HPDE6-E6E7 (cell line): Measurements from ENCODE around the gene ZNF750.

ENCODE experiments used
- DNase-seq: peaks from one replicate; pipeline ENCODE4 v3.0.0; 2011; ENCODE audit warnings: missing footprints; ENCODE audit errors: extremely low spot score

The ZNF750 gene

DNA sequence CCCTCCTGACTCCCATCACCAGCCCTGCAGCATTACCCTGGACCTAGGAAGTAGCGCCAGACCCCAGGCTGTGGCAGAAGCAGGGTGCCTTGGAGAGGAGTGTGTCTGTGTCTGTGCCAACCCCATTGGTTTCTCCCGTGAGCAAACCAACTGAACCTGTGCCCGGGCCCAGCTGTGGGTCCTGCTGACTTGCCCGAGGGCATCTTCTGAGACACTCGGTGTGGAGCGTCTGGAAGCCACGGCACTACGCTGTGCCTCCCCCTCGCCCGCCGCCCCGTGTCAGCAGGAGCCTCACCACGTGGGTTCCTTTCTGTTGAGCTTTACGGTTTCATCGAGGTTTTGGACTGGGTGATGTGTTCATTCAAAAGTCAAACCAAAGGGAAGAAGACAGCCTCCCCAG is 27.8 kb downstream of the ZNF750 start:
- no peak for DNase-seq

DNA sequence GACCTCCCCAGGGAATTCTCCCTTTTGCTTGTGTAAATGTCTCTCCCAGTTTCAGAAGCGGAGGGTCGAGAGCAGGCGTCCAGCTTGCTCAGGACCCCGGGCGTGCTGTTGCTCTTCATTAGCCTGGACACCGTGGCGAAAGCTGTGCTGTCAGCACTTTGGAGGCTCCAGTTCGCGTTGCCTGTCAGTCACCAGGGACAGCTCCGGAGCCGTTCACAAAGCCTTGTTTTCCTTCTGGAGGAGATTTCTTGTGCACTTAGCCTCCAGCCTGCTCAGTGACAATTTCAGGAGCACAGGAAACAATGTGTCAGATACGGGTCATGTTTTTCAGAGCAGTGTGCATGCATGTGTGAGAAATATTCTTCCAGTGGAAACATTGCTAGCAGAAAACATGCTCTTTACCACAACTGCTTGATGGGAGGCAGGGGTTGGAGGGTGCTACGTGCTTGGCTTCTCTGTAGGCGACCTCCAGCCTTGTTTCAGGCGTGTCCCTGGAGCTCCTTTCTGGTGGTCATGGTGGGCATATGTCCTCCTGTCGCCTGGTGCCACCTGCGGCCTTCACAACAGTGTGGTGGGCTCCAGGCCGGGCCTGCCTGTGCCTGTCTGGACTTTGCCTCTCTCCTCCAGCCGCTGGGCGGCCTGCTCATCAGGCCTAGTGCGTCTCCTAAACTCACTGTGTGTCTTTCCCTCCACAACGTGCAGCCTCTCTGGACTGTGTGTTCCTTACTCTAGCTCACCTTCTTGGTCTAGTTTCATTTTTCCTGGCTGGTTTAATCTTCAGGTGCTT is 29.0 kb downstream of the ZNF750 start:
- no peak for DNase-seq

DNA sequence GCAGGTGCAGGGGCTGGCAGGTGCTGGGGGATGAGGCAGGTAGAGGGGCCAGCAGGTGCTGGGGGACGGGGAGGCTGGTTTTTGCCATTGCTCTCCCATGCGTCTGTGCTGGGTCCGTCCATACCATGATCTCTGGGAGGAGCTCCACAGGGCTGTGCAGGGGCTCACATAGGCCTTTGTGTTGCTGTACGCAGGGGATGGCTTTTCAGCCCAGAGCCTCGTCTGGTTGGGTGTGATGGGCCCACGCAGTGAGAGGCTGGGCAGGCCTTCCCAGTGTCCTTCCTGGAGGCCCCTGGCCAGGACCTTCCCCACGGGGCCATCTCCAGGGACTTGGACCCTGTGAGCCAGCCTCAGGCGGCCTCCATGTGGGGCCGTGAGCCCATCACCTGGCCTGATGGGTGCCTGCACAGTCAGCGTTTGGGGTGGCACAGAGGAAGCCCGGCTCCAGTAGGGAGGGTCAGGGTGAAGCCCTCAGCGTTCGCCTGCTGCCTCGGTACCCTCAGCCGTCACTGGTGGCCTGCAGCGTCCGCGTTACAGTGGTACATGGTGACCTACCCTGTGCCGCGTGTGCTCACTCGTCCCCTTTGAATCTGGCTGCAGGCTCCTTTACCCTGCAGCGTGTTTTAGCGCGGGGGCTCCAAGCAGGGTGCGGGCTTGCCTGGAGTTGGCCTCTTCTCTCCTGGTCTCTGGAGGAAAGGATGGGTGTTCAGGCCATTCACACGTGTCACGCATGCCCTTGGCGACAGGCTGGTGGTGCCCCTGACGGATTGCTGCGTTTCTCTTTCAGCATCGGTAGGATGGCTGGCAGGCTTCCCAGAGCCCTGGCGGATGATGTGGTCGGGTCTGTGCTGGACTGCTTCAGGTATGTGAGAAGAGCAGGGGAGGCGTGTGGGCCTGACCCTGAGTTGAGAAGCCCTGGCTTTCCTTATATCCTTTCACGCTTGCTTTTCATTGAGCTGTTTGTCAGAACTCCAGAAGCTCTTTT is 30.6 kb downstream of the ZNF750 start:
- no peak for DNase-seq

DNA sequence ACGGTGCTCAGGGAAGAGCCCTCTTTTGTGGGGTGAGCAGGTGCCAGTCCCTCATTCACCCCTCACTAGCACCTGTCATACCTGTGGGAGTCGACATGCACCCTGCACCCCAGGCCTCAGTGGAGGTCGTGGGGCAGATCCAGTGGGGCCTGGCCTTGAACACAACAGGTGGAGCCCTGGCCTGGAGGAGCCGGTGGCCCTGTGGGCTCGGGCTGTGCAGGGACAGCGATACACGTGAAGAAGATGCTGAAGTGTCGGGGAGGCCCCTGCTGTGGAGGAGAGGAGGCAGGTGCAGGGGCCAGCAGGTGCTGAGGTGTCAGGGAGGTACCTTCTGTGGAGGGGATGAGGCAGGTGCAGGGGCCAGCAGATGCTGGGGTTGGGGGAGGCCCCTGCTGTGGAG is 31.8 kb downstream of the ZNF750 start:
- no peak for DNase-seq

DNA sequence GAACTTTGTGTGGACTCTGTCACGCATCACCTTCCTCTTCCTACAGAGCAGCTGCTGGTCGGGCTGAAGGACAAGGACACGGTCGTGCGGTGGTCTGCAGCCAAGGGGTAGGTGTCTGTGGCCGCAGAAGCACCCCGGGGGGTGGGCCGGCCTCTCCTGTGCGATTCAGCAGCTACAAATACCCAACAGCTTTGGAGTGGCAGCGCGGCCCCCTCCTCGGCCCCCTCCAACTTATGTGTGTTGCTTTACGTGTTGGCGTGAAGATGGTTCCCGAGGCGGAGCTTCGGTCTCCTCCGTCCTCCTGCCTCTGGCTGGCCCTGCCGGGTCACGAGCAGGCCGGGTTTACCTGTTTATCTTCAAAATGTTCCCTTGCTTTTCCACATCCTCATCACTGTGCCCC is 32.3 kb downstream of the ZNF750 start:
- DNase-seq = no peak

DNA sequence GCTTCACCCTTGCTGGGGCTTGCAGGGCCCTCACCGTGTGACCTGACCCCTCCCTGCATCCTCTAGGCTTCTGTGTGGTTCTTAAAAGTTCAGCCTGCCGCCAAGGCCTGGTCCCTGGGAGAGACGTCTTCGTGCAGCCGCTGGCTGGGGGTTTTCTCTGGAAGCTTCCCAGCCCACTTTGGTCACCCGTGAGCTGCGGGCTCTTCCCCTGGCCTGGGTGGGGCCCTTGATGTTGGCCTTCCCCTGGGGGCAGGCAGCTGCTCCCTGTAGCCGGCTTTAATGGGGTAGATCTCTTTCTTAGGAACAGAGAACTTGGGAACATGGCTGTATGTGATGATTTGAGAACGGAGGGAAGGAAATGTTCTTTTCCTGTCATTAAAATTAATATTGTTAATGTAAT is 32.7 kb downstream of the ZNF750 start:
- DNase-seq = no peak

DNA sequence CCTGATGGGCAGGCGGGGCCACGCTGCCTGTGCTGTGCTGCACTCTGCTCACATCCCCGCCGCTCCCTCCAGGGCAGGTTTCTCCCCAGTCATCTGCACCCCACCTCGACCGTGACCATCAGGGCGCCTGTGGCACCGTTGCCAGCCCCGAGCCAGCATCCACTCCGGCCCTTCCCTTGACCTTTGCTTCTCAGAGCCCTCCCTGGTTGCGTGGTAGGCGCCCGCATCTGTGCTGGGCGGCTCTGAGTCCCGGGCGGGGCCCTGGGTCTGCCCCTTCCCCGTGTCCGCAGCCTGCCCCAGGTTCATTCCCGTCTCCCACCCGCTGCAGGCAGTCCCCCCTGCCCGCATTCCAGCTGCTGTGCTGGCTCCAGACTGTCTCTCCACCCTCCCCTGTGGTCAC is 33.2 kb downstream of the ZNF750 start:
- DNase-seq = no peak

DNA sequence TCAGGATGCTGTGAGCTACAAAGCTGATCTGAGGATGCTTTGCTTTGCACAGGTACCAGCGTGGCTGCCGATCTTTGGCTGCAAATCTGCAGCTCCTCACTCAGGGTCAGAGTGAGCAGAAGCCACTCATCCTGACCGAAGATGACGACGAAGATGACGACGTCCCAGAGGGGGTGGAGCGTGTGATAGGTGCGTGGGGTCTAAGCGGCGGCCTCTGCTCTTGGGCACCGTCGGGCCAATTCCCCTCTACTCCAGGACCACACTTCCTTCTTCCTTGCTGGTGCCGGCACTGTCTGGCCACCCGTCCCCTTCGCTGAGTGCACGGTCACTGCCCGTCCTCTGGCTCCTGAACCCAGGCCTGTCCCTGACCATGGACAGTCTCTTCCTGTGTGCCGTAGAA is 34.0 kb downstream of the ZNF750 start:
- no peak for DNase-seq

DNA sequence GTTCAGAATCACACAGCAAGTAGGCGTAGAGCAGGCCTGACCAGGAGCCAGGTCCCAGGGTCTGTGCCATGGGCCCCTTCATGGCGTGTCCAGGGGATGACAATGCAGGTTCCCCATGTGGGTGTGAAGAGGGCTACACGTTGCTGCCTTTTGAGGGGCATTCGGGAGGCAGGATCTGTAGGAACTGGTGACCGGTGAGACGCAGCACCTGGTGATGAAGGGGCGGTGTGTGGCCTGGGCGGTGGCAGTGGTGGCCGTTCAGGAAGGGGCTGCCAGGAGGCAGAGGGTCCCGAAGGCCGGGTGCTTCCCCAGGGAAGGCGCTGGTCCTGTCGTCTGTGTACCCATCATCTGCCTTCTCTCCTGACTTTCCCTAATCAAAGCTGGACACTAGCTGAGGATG is 34.6 kb downstream of the ZNF750 start:
- DNase-seq = no peak

DNA sequence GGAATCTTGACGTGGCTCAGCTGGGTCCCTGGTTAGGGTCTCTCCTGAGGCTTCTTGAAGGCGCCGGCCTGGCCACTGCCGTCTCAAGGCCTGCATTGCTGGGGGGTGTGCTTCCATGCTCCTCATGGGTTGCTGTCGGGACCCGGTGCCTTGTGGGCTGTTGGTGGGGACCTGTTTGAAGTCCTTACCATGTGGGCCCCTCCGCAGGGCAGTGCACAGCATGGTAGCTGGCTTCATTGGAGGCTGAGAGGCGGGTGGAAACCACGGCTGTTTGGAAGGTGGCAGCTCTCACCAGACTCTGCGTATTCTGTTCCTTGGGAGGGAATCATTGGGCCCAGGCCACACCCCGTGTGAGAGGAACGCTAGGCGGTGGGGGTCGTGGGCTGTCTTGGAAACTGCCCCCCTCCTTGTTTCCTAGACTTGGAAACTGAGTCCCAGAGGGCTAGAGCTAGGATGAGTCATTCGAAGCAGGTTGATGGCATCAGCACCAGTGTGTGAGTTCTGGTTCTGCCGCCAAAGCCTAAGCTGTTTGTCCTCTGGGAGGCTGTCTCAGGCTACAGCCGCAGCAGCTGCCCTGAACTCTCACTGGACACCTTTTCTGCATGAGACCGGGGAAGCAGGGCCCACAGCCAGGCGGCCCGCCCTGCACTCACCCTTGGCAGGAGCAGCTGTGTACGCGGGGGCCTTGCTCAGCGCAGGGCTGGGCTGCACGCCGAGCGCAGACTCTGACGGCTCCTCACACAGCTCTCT is 35.2 kb downstream of the ZNF750 start:
- DNase-seq = no peak

DNA sequence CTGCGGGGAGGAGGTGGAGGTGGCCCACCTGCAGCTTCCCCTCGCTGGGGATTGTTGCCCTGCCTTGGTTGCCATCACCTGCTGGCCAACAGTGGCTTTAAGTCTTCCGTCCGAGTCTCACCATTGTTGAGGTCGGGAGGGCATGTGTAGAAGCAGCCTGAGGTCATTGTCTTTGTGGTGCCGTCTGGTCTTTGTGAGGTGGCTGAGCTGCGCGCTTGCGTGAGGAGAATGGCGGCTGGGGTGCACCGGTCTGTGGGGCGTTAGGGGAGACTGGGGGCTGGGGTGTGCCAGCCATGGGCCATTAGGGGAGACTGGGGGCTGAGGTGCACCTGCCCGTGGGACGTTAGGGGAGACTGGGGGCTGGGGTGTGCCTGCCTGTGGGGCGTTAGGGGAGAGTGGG is 36.2 kb downstream of the ZNF750 start:
- DNase-seq = no peak

DNA sequence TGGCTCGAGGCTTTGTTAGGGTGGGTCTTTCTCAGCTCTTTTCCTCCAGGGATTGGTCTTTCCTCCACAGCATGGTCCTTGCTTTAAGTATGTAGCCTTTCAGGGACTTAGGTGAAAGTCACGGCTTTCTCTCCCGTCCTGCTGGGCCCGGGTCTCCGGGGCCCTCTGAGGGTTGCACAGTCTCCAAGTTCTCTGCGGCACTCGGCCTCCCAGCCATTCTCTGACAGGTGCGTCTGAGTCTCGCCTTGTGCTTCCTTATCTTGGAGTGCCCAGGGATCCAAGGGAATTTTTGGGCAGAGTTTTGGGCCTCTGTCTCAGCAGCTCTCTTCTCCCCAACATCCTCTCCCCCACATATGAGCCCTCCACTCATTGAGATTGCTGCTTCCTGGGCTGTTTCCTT is 36.6 kb downstream of the ZNF750 start:
- DNase-seq = no peak

DNA sequence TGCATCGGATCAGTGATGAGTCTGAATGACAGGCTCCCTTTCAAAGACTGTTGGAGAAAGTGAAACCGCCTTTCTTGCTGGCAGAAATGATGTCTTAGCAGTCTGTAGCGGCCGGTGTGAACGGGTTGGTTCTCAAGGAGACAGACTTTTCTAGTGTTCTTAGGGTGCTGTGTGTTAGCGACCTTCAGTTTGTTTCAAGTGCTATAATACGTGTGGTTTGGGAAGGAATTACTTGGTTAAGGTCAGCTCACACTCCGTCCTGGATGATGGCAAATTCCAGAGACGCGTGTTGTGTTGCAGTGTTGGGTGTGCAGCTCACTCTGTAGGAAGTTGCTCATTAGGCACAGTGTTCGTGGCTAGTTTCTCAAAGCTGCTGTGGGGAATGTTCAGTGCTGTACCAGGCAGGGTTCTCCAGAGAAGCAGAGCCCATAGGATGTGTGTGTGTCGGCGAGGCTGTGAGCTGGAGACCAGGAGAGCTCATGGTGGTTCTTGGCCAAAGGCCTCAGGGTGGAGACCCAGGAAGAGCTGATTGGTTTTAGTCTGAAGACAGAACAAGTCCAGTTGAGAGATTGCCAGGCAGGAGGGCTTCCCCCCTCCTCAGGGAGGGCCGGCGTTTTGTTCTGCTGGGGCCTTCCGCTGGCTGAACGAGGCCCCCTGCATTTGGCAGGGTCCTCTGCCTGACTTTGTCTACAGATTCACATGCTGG is 37.6 kb downstream of the ZNF750 start:
- no peak for DNase-seq

DNA sequence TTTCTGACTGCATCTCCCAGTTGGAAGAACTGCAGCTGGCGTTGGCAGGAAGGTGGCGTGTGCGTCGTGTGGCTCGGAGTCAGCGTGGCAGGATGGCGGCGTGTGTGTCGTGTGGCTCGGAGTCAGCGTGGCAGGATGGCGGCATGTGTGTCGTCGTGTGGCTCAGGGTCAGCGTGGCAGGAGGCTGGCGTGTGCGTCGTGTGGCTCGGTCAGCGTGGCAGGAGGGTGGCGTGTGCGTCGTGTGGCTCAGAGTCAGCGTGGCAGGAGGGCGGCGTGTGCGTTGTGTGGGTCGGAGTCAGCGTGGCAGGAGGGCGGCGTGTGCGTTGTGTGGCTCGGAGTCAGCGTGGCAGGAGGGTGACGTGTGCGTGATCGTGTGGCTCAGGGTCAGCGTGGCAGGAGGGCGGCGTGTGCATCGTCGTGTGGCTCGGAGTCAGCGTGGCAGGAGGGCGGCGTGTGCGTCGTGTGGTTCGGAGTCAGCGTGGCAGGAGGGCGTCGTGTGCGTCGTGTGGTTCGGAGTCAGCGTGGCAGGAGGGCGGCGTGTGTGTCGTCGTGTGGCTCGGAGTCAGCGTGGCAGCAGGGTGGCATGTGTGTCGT is 38.3 kb downstream of the ZNF750 start:
- DNase-seq = no peak

DNA sequence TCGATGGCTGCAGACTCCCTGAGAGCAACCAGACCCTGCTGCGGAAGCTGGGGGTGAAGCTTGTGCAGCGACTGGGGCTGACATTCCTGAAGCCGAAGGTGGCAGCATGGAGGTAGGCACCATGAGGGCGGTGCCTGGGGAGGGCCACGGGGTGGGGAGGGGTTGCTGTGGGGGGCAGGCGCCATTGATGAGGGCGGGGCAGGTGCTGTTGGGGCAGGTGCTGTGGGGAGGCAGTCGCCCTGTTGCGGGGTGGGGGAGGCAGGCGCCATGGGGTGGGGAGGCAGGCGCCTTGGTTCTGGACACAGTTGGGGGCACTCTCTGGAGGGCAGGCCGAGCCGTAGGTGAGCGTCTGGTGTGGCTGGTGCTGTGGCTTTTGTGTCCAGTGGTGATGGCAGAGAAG is 38.9 kb downstream of the ZNF750 start:
- no peak for DNase-seq

DNA sequence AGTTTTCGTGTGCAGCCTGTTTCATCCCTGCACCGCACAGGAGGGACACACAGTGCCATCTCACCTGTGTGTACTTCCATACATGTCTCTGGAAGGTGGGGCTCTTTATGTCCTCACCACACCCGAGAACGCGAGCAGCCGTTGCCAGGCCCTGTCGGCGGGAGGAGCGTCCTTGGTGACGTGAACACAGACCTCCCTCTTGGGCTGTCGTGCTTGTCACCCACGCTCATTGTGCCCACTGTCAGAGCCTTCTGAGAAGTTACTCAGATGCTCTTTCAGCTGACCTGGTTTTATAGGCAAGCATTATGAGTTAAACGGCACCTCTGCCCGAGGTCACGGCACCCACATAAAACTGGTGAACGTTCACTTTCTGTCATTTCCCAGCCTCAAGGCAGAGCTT is 40.2 kb downstream of the ZNF750 start:
- DNase-seq = no peak

DNA sequence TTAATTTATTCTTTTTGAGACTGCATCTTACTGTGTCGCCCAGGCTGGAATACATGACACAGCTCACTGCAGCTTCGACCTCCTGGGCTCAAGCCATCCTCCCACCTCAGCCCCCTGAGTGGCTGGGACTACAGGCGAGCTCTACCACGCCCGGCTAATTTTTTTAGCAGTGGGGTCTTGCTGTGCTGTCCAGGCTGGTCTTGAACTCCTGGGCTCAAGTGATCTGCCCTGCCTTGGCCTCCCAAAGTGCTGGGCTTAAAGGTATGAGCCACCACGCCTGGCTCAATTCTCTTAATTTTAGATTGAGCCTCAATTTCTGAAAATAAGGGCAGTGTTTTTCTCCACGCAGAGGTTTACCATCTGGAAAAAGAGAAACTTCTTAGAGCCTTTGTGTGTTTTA is 41.1 kb downstream of the ZNF750 start:
- no peak for DNase-seq

DNA sequence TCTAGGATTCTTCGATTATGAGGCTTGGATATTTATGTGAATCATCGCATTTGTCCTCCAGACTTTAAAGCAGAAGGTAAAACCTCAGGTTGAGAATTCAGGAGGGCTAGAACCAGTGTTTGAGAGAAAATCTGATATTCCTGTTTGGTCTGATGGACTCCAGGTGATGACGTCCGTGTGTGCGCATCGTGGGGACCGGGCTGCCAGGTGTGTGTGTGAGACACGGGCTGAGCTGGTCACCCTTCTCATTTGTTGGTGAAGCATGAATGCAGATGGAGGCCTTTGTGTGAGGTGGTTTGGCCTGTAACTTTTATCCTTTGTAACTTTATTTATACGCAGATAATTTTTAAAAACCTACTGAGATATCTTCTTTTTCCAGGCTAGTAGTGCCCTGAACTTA is 42.8 kb downstream of the ZNF750 start:
- DNase-seq = no peak

DNA sequence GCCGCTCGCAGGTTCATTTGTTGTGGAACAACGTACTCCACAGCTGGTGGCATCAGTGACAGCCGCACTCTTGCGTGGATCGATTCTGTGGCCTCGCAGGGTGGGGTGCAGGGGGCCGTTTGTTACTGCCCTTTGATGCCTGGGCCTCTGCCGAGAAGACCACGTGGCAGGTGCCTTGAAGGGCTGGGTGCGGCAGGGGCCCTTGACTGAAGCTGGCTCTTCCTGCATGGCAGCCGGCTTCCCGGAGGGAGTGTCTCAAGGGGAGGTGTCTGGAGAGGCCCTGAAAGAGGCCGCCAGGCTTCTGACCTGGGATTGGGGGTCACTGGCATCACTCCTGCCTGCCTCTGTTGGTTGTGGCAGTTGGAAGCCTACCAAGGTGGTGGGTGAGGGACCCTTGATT is 44.2 kb downstream of the ZNF750 start:
- DNase-seq = no peak

DNA sequence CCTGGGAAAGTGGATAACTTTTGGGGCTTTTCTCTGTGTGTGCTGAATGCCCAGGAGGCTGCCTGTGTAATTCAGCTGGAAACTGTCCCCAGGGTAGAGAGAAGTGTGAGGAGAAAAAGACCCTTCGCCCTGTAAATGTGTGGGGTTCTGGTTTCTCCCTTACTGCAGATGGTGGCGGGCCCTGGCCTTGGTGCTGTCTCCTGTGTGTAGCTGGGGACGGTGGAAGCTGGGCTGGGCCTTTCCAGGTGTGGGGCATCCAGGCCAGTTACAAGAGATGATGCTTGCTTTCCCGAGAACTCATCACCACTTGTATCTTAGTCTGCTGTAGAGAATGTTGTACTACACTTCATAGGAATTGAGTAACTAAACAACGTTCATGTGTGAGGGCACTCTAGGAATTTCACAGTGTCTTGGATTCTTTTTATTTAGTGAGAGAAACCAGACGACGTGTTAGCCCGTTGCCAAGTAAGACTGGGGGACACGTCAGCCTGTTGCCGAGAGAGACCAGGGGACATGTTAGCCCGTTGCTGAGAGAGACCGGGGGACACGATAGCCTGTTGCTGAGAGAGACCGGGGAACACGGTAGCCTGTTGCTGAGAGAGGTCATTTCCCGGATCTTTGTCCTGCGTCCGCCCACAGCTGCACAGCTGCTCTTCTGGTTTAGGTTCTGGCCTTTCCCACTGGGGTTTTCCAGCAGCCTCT is 44.9 kb downstream of the ZNF750 start:
- DNase-seq = no peak
